H1 (cell line): Measurements from ENCODE around the gene SLIT3.

ENCODE experiments used
- JUND ChIP-seq: IDR thresholded peaks from 2 replicates; pipeline ENCODE4 v1.6.1; 2011; ENCODE audit warnings: mild to moderate bottlenecking, improper control_type of control experiment, low read length
- TF ChIP-seq, protein P1 (sequence below), 3 experiments: IDR thresholded peaks; 1 replicate in 2 of 3; 2 replicates in 1 of 3; pipeline versions ENCODE4 v1.5.1 to v1.6.1; 2011; ENCODE audit warnings: low read length in 3 of 3, mild to moderate bottlenecking in 3 of 3, inconsistent platforms in 2 of 3, low read depth in 1 of 3, moderate library complexity in 1 of 3; ENCODE audit not compliant: insufficient read depth in 1 of 3; ENCODE audit errors: control extremely low read depth in 1 of 3

DNA sequence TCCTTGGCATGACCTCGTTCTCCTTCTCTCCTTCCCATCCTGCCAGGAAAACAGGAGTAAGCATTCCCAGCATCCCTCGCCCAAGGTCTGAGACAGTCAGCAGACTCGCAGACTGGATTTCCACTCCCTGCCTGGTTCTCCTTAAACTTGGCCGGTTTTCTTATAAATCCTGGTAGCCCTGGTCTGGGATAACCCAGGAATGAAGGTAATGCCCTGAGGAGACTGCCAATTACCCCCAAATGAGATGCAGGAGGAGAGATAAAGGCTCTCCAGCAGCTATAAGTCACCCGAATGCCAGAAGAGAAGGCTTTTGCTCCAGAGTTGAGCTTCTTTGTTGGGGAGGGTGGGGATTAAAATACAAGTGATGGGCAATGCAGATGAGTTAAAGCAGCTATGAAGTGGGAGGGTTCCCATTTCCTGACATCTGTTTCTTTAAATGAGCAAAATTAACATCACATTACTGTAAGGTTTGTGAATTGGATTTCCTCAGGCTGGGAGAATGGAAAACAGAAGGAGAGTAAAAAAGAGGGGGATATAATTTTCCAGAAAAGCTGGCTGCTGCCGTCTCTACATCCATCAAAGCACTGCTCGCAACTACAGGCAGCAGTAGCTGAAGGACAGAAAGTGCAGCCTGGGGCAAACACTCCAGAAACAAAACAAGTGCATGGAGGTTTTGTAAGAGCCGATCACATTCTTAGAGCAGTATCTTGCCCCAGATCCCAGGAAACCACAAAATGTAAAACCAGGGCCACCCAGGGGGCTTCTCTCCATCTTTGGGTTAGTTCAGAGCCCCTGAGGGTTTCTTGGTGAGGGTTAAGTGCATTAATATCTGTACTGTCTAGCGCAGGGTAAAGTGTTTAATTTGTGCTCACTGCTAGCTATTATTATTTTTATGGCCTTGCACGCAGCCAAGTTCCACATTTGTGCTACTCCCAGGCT, 544.2 kb downstream of the SLIT3 start:
- TF ChIP-seq, protein P1, sequence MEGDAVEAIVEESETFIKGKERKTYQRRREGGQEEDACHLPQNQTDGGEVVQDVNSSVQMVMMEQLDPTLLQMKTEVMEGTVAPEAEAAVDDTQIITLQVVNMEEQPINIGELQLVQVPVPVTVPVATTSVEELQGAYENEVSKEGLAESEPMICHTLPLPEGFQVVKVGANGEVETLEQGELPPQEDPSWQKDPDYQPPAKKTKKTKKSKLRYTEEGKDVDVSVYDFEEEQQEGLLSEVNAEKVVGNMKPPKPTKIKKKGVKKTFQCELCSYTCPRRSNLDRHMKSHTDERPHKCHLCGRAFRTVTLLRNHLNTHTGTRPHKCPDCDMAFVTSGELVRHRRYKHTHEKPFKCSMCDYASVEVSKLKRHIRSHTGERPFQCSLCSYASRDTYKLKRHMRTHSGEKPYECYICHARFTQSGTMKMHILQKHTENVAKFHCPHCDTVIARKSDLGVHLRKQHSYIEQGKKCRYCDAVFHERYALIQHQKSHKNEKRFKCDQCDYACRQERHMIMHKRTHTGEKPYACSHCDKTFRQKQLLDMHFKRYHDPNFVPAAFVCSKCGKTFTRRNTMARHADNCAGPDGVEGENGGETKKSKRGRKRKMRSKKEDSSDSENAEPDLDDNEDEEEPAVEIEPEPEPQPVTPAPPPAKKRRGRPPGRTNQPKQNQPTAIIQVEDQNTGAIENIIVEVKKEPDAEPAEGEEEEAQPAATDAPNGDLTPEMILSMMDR (IDR thresholded peaks at IDR 0.05; ENCODE audit: control extremely low read depth in 1 of 3, insufficient read depth in 1 of 3, low read depth in 1 of 3, low read length in 3 of 3), result no peak
- TF ChIP-seq JUND, result no peak
